Fibroblast of lung (primary cell): ENCODE results near the gene SEC14L5.

Source experiments
- EZH2 ChIP-seq: IDR thresholded peaks from 2 replicates; pipeline ENCODE4 v1.5.1; 2012; ENCODE audit warnings: low read length, control low read depth, mild to moderate bottlenecking; ENCODE audit errors: missing control alignments
- TF ChIP-seq, protein P1 (sequence below), 2 donors: IDR thresholded peaks in 1 of 2; conservative IDR thresholded peaks in 1 of 2; 1 replicate in 1 of 2; 2 replicates in 1 of 2; pipeline ENCODE4 v1.5.1; 2011 to 2012; ENCODE audit warnings: low read length in 2 of 2, control low read depth in 1 of 2, inconsistent platforms in 1 of 2, low read depth in 1 of 2, mild to moderate bottlenecking in 1 of 2

DNA sequence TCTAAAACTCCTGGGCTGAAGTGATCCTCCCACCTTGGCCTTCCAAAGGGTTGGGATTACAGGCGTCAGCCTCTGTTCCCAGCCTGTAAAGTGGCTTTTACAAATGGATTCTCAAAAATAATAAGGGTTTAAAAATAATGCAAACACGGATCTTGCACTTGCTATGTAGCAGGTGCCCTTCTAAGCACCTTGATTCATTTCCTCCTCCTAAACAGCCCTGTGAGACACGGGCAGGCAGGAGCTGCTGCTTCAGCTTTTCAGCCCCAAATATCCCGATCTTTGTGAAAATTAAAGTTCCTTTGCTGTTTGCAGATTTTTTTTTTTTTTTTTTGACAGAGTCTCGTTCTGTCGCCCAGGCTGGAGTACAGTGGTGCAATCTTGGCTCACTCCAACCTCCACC, 43.9 kb downstream of the SEC14L5 start:
- TF ChIP-seq, protein P1, sequence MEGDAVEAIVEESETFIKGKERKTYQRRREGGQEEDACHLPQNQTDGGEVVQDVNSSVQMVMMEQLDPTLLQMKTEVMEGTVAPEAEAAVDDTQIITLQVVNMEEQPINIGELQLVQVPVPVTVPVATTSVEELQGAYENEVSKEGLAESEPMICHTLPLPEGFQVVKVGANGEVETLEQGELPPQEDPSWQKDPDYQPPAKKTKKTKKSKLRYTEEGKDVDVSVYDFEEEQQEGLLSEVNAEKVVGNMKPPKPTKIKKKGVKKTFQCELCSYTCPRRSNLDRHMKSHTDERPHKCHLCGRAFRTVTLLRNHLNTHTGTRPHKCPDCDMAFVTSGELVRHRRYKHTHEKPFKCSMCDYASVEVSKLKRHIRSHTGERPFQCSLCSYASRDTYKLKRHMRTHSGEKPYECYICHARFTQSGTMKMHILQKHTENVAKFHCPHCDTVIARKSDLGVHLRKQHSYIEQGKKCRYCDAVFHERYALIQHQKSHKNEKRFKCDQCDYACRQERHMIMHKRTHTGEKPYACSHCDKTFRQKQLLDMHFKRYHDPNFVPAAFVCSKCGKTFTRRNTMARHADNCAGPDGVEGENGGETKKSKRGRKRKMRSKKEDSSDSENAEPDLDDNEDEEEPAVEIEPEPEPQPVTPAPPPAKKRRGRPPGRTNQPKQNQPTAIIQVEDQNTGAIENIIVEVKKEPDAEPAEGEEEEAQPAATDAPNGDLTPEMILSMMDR (conservative IDR thresholded peaks at IDR 0.05 in 1 of 2, IDR thresholded peaks at IDR 0.05 in 1 of 2; ENCODE audit: low read depth in 1 of 2, low read length in 2 of 2) = no peak
- no peak for TF ChIP-seq EZH2
